DND-41 (cell line): ENCODE measurements around the gene CNTN3.

Experiments
- CTCF ChIP-seq: IDR thresholded peaks from 2 replicates; pipeline ENCODE4 v1.5.1; 2012; ENCODE audit warnings: borderline replicate concordance, low read length, moderate library complexity, mild to moderate bottlenecking; ENCODE audit not compliant: poor library complexity, severe bottlenecking; ENCODE audit errors: extremely low read depth
- EZH2 ChIP-seq: IDR thresholded peaks from 3 replicates; pipeline ENCODE4 v1.6.1; 2012; ENCODE audit warnings: borderline replicate concordance, low read depth, mild to moderate bottlenecking, moderate library complexity, low read length, inconsistent platforms; ENCODE audit not compliant: severe bottlenecking

- TF ChIP-seq CTCF, result no peak
- TF ChIP-seq EZH2, result no peak
Observed at GRCh38 chr3:74617776-74618175, 3.3 kb upstream of the CNTN3 start.
